Measurements from ENCODE around the gene MYADML2. TPM values are rescaled to one million over a fixed set of nuclear protein-coding genes. Genes with fewer than 3 reads are reported as not detected.
"Not testable (repeated sequence)": the region's sequence is repeated elsewhere in the genome, so short reads cannot be mapped to it uniquely, and the experiment has no call there.

The MYADML2 gene
- polyA plus RNA-seq, 4 donors = 0.03 to 0.06 TPM; not detected in 2

DNA sequence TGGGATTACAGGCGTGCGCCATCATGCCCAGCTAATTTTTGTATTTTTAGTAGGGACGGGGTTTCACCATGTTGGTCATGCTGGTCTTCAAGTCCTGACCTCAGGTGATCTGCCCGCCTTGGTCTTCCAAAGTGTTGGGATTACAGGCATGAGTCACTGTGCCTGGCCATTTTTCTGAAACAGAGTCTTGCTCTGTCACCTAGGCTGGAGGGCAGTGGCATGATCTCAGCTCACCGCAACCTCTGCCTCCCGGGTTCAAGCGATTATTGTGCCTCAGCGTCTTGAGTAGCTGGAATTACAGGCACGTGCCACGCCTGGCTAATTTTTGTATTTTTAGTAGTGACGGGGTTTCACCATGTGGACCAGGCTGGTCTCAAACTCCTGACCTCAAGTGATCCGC lies 34.5 kb upstream of the MYADML2 start:
- Histone ChIP-seq H3K4me1 (ENCODE audit: control insufficient read depth in 3 of 3, insufficient read depth in 2 of 3, low read depth in 1 of 3, low read length in 2 of 3) (peaks cover 0 to 19% (median 3%) of the 10 kb centered on the region in 3 donors), H3K36me3 (ENCODE audit: control insufficient read depth in 3 of 3, insufficient read depth in 2 of 3, low read depth in 1 of 3, low read length in 3 of 3) (peaks cover 4 to 66% (median 4%) of the 10 kb centered on the region in 3 donors)
- H3K4me3 ChIP-seq (ENCODE audit: low read depth in 1 of 3, low read length in 3 of 3); H3K27me3 ChIP-seq (ENCODE audit: control insufficient read depth in 3 of 3, insufficient read depth in 3 of 3, low read length in 3 of 3); DNase-seq; FAIRE-seq; H3K9me3 ChIP-seq (ENCODE audit: control insufficient read depth in 2 of 2, insufficient read depth in 1 of 2, low read depth in 1 of 2, low read length in 1 of 2); H3K27ac ChIP-seq (ENCODE audit: low read depth in 1 of 3, low read length in 2 of 3): not testable (repeated sequence)
- WGBS, 3 donors = 96 to 97% (median 96%) methylated on average over 12 of the region's 12 CpGs

DNA sequence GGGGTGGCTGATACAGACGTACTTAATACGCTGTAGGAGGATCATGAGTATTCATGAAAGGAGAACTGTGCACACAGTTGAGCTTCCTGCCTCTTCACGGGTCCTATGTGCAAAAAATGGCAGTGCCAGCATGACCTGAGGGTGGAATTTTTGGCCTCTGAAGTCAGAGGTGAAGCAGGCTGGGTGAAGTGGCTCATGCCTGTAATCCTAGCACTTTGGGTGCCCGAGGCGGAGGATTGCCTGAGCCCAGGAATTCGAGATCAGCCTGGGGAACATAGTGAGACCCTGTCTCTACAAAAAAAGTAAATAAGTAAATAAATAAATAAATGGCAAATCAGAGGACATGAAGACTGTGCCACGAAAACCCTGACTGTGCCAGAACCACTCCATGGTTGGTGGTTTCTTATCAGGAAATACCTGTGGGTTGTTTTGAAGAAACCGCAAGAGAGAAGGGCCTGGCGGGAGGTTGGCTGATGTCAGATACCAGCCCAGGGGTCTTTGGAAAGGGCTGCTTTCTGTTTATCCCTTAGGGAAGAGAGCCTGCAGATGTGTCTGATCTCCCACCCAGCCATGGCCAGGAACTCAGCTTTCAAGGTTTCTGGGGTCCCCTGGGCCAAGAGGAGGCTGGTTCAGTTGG lies 33.8 kb upstream of the MYADML2 start:
- H3K27ac ChIP-seq (ENCODE audit: low read depth in 1 of 3, low read length in 2 of 3) = no peak overlapping the region
- H3K4me1 ChIP-seq (ENCODE audit: control insufficient read depth in 3 of 3, insufficient read depth in 2 of 3, low read depth in 1 of 3, low read length in 2 of 3) = peaks cover 0 to 20% (median 3%) of the 10 kb centered on the region in 3 donors
- WGBS, 3 donors = 82 to 86% (median 83%) methylated on average over 9 of the region's 9 CpGs
- H3K4me3 ChIP-seq (ENCODE audit: low read depth in 1 of 3, low read length in 3 of 3) = no peak overlapping the region
- no peak for FAIRE-seq
- H3K36me3 ChIP-seq (ENCODE audit: control insufficient read depth in 3 of 3, insufficient read depth in 2 of 3, low read depth in 1 of 3, low read length in 3 of 3) = peaks cover 3 to 59% (median 4%) of the 10 kb centered on the region in 3 donors
- no peaks in the 10 kb centered on the region for H3K9me3 ChIP-seq (ENCODE audit: control insufficient read depth in 2 of 2, insufficient read depth in 1 of 2, low read depth in 1 of 2, low read length in 1 of 2)
- no peak for DNase-seq
- H3K27me3 ChIP-seq (ENCODE audit: control insufficient read depth in 3 of 3, insufficient read depth in 3 of 3, low read length in 3 of 3) = no peaks in the 10 kb centered on the region

DNA sequence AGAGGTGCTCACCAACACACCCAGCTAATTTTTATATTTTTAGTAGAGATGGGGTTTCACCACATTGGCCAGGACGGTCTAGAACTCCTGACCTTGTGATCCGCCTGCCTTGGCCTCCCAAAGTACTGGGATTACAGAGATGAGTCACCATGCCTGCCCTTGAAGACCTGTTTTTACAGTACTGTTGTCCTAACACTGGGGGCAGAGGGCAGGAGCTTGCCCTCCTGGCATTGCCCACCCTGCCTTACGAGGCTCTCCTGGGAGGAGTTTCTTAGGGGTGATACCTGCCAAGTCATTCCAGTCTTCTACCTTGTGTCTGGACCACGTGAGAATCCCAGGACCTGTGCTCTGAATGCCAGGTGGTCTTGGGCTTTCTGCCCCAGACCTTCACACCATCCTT lies 33.1 kb upstream of the MYADML2 start:
- WGBS, 3 donors = 79 to 85% (median 83%) methylated on average over 4 of the region's 4 CpGs
- no peak for FAIRE-seq

DNA sequence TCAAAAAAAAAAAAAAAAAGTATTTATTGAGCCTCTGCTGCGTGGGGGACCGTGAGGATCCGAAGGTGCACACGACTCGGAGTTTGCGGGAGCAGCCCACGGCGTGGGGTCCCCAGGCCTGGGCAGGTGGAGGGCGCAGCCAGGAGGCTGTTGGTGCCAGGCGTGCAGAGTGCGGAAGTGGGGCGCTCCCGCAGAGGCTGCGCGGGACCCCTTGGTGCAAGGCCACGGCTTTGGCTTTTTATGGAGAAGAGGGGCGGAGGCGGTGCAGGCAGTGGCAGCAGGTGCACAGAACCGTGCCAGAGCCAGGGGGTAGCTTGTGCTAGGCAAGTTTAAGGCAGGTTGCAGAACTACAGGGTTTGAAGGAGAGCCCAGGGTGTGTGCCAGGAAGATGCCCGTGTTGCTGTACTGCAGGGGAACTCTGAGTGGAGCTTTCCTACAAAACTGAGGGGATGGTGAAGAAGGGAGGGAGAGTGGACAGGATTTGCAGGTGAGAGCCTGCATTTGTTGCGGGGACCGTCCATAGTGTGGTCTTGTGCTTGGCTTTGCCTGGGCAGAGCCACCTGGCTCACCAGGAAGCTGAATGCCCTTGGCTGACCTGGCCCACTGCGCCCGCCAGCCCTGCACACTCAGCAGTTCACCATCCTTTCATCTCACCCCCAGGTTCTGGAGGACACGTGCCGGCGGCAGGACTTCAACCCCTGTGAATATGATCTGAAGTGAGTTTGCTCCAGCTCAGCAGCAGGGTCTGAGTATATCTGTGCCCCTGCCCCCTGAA lies 31.7 kb upstream of the MYADML2 start:
- peaks cover 0 to 4% of the 10 kb centered on the region in 2 donors for H3K9me3 ChIP-seq (ENCODE audit: control insufficient read depth in 2 of 2, insufficient read depth in 1 of 2, low read depth in 1 of 2, low read length in 1 of 2)
- DNase-seq (peak; percentile 85 to 88), FAIRE-seq (no peak)
- peak overlapping the region in 1 of 3 donors; percentile 2 for H3K27ac ChIP-seq (ENCODE audit: low read depth in 1 of 3, low read length in 2 of 3)
- H3K4me3 ChIP-seq (ENCODE audit: low read depth in 1 of 3, low read length in 3 of 3) = peak overlapping the region in 1 of 3 donors; percentile 93
- H3K27me3 ChIP-seq (ENCODE audit: control insufficient read depth in 3 of 3, insufficient read depth in 3 of 3, low read length in 3 of 3) = no peaks in the 10 kb centered on the region
- WGBS, 3 donors = 26 to 72% (median 43%) methylated on average over 27 of the region's 27 CpGs
- peaks cover 0 to 38% (median 0%) of the 10 kb centered on the region in 3 donors for H3K36me3 ChIP-seq (ENCODE audit: control insufficient read depth in 3 of 3, insufficient read depth in 2 of 3, low read depth in 1 of 3, low read length in 3 of 3)
- peaks cover 0 to 20% (median 3%) of the 10 kb centered on the region in 3 donors for H3K4me1 ChIP-seq (ENCODE audit: control insufficient read depth in 3 of 3, insufficient read depth in 2 of 3, low read depth in 1 of 3, low read length in 2 of 3)

More for the DNA sequence above, 33.1 kb upstream of the MYADML2 start:
- Histone ChIP-seq H3K27ac (ENCODE audit: low read depth in 1 of 3, low read length in 2 of 3) (no peak overlapping the region), H3K4me3 (ENCODE audit: low read depth in 1 of 3, low read length in 3 of 3) (no peak overlapping the region), H3K4me1 (ENCODE audit: control insufficient read depth in 3 of 3, insufficient read depth in 2 of 3, low read depth in 1 of 3, low read length in 2 of 3) (peaks cover 0 to 20% (median 3%) of the 10 kb centered on the region in 3 donors), H3K27me3 (ENCODE audit: control insufficient read depth in 3 of 3, insufficient read depth in 3 of 3, low read length in 3 of 3) (no peaks in the 10 kb centered on the region), H3K9me3 (ENCODE audit: control insufficient read depth in 2 of 2, insufficient read depth in 1 of 2, low read depth in 1 of 2, low read length in 1 of 2) (no peaks in the 10 kb centered on the region), H3K36me3 (ENCODE audit: control insufficient read depth in 3 of 3, insufficient read depth in 2 of 3, low read depth in 1 of 3, low read length in 3 of 3) (peaks cover 0 to 52% (median 3%) of the 10 kb centered on the region in 3 donors)
- no peak for DNase-seq

DNA sequence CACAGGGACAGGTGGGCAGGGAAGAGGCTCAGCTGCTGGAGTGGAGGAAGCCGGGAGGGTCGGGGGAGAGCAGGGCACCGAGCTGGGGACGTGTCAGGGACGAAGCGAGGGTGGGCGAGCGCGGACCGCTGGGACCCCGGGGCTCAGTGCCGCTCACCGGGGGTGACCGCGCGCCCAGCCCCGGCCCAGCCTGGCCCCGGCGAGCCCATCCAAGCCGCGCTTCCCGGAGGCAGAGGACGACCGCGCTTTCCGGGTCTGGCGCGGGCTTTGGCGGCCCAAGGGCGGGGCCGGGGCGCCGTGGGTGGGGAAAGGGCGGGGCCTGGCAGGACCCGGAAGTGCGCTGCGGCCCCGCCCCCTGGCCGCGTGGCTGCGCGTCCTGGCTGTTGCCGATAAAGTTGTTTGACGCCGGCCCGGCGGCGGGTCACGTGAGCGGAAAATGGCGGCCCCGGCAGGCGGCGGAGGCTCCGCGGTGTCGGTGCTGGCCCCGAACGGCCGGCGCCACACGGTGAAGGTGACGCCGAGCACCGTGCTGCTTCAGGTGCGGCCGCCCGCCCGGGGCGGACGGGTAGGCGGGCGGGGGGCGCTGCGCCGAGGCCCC lies 30.3 kb upstream of the MYADML2 start, which contains the start of gene ASPSCR1:
Gene ASPSCR1 (plus strand): TSS at position 419 of the 598 bp plus-strand sequence. CDS start 18 bp downstream, at position 437.
- peaks cover 0 to 20% (median 3%) of the 10 kb centered on the region in 3 donors for H3K4me1 ChIP-seq (ENCODE audit: control insufficient read depth in 3 of 3, insufficient read depth in 2 of 3, low read depth in 1 of 3, low read length in 2 of 3)
- peak within 1 kb of the TSS; percentile 69 to 98 (median 73) for H3K27ac ChIP-seq (ENCODE audit: low read depth in 1 of 3, low read length in 2 of 3)
- H3K36me3 ChIP-seq (ENCODE audit: control insufficient read depth in 3 of 3, insufficient read depth in 2 of 3, low read depth in 1 of 3, low read length in 3 of 3) = peaks cover 0 to 26% (median 0%) of the 10 kb centered on the region in 3 donors
- peaks cover 0 to 15% of the 10 kb centered on the region in 2 donors for H3K9me3 ChIP-seq (ENCODE audit: control insufficient read depth in 2 of 2, insufficient read depth in 1 of 2, low read depth in 1 of 2, low read length in 1 of 2)
- DNase-seq = peak; percentile 89 to 97
- 1% methylated on average over 38 to 76 of the region's 76 CpGs for WGBS, 3 donors
- FAIRE-seq = no peak
- no peaks in the 10 kb centered on the region for H3K27me3 ChIP-seq (ENCODE audit: control insufficient read depth in 3 of 3, insufficient read depth in 3 of 3, low read length in 3 of 3)
- H3K4me3 ChIP-seq (ENCODE audit: low read depth in 1 of 3, low read length in 3 of 3) = peak within 1 kb of the TSS; percentile 67 to 93 (median 90)

DNA sequence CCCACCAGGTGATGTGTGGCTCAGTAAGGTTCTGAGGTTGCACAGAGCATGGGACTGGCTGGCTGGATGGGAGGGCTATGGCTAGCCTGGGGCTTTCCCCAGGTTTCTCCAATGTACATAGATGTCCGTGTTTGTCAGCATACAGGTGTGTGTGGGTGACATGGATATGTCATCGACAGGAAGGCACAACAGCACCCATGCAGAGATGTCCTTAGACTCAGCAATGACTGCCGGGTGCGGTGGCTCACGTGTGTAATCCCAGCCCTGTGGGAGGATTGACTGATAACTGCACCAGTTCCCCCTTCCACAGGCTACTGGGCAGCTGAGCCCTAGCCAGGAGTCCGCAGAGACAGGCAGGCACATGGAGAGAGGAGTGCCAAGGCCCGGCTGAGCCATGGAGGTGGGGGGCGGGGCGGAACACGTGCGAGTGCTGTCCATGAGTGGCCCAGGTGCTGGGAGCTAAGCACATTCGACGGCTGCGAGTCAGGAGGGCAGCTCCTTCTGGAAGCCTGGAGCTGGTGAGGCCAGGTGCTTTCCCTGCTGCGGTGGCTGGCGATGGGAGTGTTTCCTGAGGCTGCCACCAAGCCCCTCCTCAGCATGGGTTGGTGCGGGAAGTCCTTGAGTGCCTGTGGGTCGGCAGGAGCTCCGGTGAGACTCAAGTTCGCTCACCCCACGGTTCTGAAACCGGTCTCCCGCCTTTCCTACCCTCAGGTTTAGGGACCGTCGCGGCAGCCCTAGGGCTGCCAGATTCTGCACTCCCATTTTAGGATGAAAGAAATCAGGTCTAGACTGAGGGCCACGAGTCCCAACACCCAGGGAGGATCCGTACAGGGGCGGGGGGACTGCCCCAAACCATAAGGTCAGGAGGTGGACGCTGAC lies 29.5 kb upstream of the MYADML2 start:
- H3K27me3 ChIP-seq (ENCODE audit: control insufficient read depth in 3 of 3, insufficient read depth in 3 of 3, low read length in 3 of 3) = no peaks in the 10 kb centered on the region
- peak overlapping the region; percentile 63 to 98 (median 73) for H3K27ac ChIP-seq (ENCODE audit: low read depth in 1 of 3, low read length in 2 of 3)
- peak overlapping the region; percentile 64 to 93 (median 90) for H3K4me3 ChIP-seq (ENCODE audit: low read depth in 1 of 3, low read length in 3 of 3)
- H3K9me3 ChIP-seq (ENCODE audit: control insufficient read depth in 2 of 2, insufficient read depth in 1 of 2, low read depth in 1 of 2, low read length in 1 of 2) = peaks cover 0 to 15% of the 10 kb centered on the region in 2 donors
- H3K36me3 ChIP-seq (ENCODE audit: control insufficient read depth in 3 of 3, insufficient read depth in 2 of 3, low read depth in 1 of 3, low read length in 3 of 3) = peaks cover 0 to 22% (median 0%) of the 10 kb centered on the region in 3 donors
- no peak for FAIRE-seq
- DNase-seq = peak; percentile 39 to 63
- WGBS, 3 donors = 20 to 26% (median 25%) methylated on average over 30 of the region's 30 CpGs
- H3K4me1 ChIP-seq (ENCODE audit: control insufficient read depth in 3 of 3, insufficient read depth in 2 of 3, low read depth in 1 of 3, low read length in 2 of 3) = peaks cover 0 to 20% (median 3%) of the 10 kb centered on the region in 3 donors

DNA sequence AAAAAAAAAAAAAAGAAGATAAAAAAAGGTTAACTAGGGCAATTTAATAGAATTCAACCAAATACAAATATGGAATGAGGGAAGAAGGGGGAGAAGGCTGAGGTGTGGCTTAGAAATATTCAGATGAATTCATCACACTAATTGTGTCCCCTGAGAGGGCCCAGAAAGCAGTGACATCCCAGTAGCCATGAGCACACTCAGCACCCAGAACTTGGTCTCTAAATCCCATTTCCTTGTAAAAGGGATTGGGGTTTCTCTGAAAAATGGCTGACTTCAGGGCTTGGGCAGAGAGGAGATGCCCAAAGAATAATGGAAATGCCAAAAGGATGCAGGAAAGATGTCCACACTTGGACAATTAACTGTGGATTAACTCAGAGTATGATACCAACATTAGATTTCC lies 26.4 kb upstream of the MYADML2 start:
- Histone ChIP-seq H3K36me3 (ENCODE audit: control insufficient read depth in 3 of 3, insufficient read depth in 2 of 3, low read depth in 1 of 3, low read length in 3 of 3) (no peaks in the 10 kb centered on the region), H3K27ac (ENCODE audit: low read depth in 1 of 3, low read length in 2 of 3) (no peak overlapping the region), H3K4me1 (ENCODE audit: control insufficient read depth in 3 of 3, insufficient read depth in 2 of 3, low read depth in 1 of 3, low read length in 2 of 3) (peaks cover 0 to 7% (median 0%) of the 10 kb centered on the region in 3 donors), H3K27me3 (ENCODE audit: control insufficient read depth in 3 of 3, insufficient read depth in 3 of 3, low read length in 3 of 3) (no peaks in the 10 kb centered on the region), H3K4me3 (ENCODE audit: low read depth in 1 of 3, low read length in 3 of 3) (no peak overlapping the region), H3K9me3 (ENCODE audit: control insufficient read depth in 2 of 2, insufficient read depth in 1 of 2, low read depth in 1 of 2, low read length in 1 of 2) (peaks cover 0 to 15% of the 10 kb centered on the region in 2 donors)
- FAIRE-seq (no peak), DNase-seq (no peak)

All from small intestine (tissue), 7 donors.